ENCODE results near the gene ZFYVE21. TPM values are rescaled to one million over a fixed set of nuclear protein-coding genes. Genes with fewer than 3 reads are reported as not detected.

Gene ZFYVE21
- total RNA-seq, 1 donor from 2014 or later, result 41.7 TPM

DNA sequence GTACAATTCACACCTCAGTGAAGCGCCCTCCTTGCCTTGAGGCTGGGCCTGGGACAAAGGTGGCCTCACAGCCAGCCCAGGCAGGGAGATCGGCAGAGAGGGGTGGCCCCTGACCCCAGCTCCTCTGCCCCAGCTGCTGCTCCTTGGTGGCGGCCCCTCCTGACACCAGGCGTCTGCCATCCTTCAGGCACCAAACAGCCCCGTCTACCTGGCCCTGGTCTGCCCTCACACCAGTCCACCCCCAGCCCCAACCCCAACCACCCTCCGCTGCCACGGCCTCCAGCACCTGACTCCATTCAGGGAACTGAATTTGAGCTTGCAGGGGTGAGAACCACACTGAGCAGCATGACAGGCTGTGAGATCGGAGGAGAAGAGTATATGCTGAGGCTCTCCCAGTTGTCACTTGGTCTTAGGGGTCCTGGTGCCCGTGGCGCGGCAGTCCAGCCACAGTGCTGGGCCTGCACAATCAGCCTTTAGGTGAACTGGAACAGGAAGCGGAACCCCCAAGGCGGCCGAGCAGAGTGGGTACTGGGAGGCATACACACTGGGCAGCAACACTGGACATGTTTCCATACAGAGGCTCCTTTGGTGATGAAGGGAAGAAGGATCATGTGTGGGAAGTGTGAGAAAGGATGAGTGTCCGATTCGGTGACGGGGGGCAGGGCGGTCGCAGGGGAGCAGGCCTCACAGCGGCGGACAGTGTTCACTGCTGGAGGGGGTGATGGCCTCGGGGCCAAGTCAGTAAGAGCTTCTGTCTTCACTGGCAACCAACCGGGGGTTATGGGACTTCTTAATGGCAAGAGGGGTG lies 18.7 kb downstream of the ZFYVE21 start:
- Mint-ChIP-seq H3K9me3 (no peaks in the 10 kb centered on the region), H3K27ac (peak overlapping the region; percentile 74)

DNA sequence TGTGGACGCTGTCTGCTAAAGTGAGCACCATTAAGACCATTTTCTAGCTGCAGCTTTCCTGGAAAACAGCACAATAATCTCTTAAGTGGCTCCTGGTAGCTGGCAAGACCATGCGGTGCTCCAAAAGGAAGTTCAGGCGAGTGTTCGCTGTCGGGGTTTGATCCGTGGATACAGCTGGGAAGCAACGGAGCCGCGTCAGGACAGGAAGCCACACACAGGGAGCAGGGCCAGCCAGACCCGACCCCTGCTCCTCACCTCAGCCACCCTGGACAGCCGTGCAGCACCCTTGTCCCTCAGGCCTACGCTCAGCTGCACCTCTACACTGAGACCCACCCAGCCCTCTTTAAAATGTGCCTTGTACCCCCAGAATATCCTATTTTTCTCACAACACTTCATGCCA lies 19.4 kb downstream of the ZFYVE21 start:
- TF ChIP-seq, protein P1, sequence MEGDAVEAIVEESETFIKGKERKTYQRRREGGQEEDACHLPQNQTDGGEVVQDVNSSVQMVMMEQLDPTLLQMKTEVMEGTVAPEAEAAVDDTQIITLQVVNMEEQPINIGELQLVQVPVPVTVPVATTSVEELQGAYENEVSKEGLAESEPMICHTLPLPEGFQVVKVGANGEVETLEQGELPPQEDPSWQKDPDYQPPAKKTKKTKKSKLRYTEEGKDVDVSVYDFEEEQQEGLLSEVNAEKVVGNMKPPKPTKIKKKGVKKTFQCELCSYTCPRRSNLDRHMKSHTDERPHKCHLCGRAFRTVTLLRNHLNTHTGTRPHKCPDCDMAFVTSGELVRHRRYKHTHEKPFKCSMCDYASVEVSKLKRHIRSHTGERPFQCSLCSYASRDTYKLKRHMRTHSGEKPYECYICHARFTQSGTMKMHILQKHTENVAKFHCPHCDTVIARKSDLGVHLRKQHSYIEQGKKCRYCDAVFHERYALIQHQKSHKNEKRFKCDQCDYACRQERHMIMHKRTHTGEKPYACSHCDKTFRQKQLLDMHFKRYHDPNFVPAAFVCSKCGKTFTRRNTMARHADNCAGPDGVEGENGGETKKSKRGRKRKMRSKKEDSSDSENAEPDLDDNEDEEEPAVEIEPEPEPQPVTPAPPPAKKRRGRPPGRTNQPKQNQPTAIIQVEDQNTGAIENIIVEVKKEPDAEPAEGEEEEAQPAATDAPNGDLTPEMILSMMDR (conservative IDR thresholded peaks at IDR 0.05), result no peak
- Mint-ChIP-seq H3K9me3 (no peaks in the 10 kb centered on the region), H3K36me3 (peaks cover 18% of the 10 kb centered on the region), H3K27ac (peak overlapping the region; percentile 74), H3K4me1 (ENCODE audit: unreplicated experiment) (peaks cover 17% of the 10 kb centered on the region), H3K27me3 (no peaks in the 10 kb centered on the region), H3K4me3 (no peak overlapping the region)
- DNase-seq (ENCODE audit: extremely low spot score, unreplicated experiment), result no peak

More for the DNA sequence above, 18.7 kb downstream of the ZFYVE21 start:
- H3K36me3 Mint-ChIP-seq, result peaks cover 13% of the 10 kb centered on the region
- no peaks in the 10 kb centered on the region for H3K27me3 Mint-ChIP-seq
- peaks cover 20% of the 10 kb centered on the region for H3K4me1 Mint-ChIP-seq (ENCODE audit: unreplicated experiment)
- DNase-seq (ENCODE audit: extremely low spot score, unreplicated experiment), result no peak
- no peak overlapping the region for H3K4me3 Mint-ChIP-seq
- TF ChIP-seq, protein P1 (conservative IDR thresholded peaks at IDR 0.05), result no peak

DNA sequence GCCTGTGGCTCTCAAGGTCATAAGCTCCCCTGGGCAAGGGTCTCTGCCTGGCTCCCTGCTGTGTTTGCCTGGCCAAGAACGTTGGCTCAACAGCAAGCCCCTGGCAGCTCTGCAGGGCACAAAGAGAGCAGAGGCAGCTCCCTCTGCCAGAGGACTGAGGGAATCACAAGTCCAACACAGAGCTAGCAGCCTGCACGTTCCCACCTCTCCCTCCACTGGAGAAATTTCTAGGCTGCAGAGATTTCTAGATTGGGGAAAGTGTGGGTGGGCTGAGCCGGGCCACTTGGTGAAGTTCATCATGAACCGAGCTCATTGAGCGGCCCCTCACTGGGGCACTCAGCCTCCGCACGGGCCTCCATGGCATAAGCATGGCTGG lies 19.8 kb downstream of the ZFYVE21 start:
- peak overlapping the region; percentile 74 for H3K27ac Mint-ChIP-seq
- H3K4me1 Mint-ChIP-seq (ENCODE audit: unreplicated experiment), result peaks cover 17% of the 10 kb centered on the region
- no peak overlapping the region for H3K4me3 Mint-ChIP-seq
- no peak for DNase-seq (ENCODE audit: extremely low spot score, unreplicated experiment)
- TF ChIP-seq, protein P1 (conservative IDR thresholded peaks at IDR 0.05), result no peak
- H3K27me3 Mint-ChIP-seq, result no peaks in the 10 kb centered on the region
- no peaks in the 10 kb centered on the region for H3K9me3 Mint-ChIP-seq
- H3K36me3 Mint-ChIP-seq, result peaks cover 18% of the 10 kb centered on the region

DNA sequence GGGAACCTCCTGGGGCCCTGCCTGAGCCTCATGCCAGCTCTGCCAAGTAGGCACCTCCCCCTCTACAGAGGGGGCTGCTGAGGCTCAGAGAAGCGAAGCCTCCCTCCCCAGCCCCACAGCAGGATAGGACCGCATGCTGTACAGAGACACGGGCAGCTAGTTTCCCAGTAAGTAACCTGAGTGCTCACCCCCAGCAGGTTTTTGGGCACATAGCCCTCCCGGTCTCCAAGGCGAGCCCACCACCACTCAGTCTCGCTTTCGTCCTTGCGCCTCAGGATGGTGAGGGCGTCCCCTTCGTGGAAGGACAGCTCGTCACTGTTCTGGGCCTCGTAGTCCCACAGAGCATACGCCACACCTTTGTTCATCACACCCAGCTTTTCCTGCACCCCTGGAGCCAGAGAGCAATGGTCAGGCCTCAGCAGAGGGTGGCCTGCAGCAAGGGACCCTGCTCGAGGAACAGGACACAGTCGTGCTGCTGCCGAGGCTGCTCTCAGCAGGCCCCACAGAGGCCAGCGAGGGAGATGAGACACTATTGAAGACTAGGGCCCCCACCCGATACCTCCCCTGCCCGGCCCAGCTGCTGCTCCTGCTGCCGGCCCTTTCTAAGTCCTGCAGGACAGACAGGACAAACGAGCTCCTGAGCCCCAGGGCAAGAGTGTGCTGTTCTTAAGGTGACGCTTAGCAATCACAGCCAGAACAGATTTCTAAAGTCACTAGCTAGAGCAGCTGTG lies 20.4 kb downstream of the ZFYVE21 start:
- peak overlapping the region; percentile 51 for H3K4me3 Mint-ChIP-seq
- TF ChIP-seq, protein P1 (conservative IDR thresholded peaks at IDR 0.05), result no peak
- peaks cover 17% of the 10 kb centered on the region for H3K4me1 Mint-ChIP-seq (ENCODE audit: unreplicated experiment)
- peaks cover 18% of the 10 kb centered on the region for H3K36me3 Mint-ChIP-seq
- H3K27me3 Mint-ChIP-seq, result no peaks in the 10 kb centered on the region
- peak overlapping the region; percentile 86 for H3K27ac Mint-ChIP-seq
- no peak for DNase-seq (ENCODE audit: extremely low spot score, unreplicated experiment)
- no peaks in the 10 kb centered on the region for H3K9me3 Mint-ChIP-seq

DNA sequence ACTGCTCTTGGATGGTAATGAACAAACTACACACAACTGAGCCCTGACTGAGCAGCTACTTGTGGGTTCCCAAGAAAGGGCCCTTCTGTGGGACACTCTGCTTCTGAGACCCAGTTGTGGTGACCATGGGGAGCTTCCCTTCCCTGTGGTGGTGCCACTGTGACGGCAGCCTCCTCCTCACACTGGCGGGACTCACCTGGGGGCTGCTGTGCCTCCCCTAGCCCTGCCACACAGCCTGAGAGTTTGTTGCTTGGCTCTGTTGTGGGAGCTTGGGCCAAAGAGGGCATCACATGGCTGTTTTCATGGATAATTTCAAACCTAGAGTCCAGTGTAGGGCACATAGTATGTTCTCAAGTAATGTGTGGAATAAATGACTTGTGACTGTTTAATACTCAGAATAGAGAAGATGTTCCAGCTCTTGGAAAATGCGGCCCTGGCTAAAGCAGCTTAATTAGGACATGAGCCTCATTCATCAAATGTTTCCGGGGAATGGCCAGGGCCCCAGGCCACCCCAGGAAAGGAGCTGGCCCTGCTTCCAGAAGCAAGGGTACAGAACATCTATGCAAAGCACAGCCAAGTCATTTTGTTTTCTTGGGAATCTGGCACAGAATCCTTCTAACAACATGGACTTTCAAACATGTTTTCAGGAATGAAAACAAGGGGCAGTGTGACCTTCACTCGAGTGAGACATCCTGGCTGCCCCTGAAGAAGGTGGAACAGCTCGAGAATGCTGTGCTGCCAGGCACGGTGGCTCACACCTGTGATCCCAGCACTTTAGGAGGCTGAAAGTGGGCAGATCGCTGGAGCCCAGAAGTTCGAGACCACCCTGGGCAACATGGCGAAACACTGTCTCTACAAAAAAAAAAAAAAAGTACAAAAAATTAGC lies 21.2 kb downstream of the ZFYVE21 start:
- H3K27ac Mint-ChIP-seq, result peak overlapping the region; percentile 86
- TF ChIP-seq, protein P1 (conservative IDR thresholded peaks at IDR 0.05), result no peak
- H3K4me3 Mint-ChIP-seq, result peak overlapping the region; percentile 51
- no peaks in the 10 kb centered on the region for H3K27me3 Mint-ChIP-seq
- H3K9me3 Mint-ChIP-seq, result no peaks in the 10 kb centered on the region
- peaks cover 17% of the 10 kb centered on the region for H3K4me1 Mint-ChIP-seq (ENCODE audit: unreplicated experiment)
- DNase-seq (ENCODE audit: extremely low spot score, unreplicated experiment), result no peak
- H3K36me3 Mint-ChIP-seq, result peaks cover 18% of the 10 kb centered on the region
